HepG2 (cell line): ENCODE results near the gene SLC12A9. TPM values are rescaled to one million over a fixed set of nuclear protein-coding genes. Genes with fewer than 3 reads are reported as not detected.

Experiments used
- CCAR2 ChIP-seq: fragments of 200-400 bp; formaldehyde crosslinking; optimal IDR thresholded peaks from 2 replicates; pipeline ENCODE3; 2018; ENCODE audit warnings: low read depth, mild to moderate bottlenecking, low read length, moderate library complexity
- CEBPG ChIP-seq: IDR thresholded peaks from 2 replicates; pipeline ENCODE4 v1.6.1; 2016
- HHEX ChIP-seq: IDR thresholded peaks from 2 replicates; pipeline ENCODE4 v1.6.1; 2016; ENCODE audit warnings: control low read depth
- ISL2 ChIP-seq: sonication (generic); formaldehyde crosslinking; IDR thresholded peaks from 2 replicates; pipeline ENCODE4 v1.5.0; 2020; ENCODE audit warnings: missing genetic modification reagents
- JDP2 ChIP-seq: sonication (generic); formaldehyde crosslinking; IDR thresholded peaks from 2 replicates; pipeline ENCODE4 v1.8.1; 2022; ENCODE audit warnings: missing genetic modification reagents, borderline replicate concordance
- JUNB ChIP-seq: sonication (generic); formaldehyde crosslinking; IDR thresholded peaks from 2 replicates; pipeline ENCODE4 v1.8.0; 2022; ENCODE audit warnings: missing genetic modification reagents, mild to moderate bottlenecking, borderline replicate concordance
- KAT2B ChIP-seq: fragments of 150-350 bp; IDR thresholded peaks from 2 replicates; pipeline ENCODE4 v1.6.1; 2014; ENCODE audit warnings: low read depth, low read length, borderline replicate concordance
- KAT8 ChIP-seq: IDR thresholded peaks from 2 replicates; pipeline ENCODE4 v1.6.1; 2016; ENCODE audit warnings: missing genetic modification reagents, missing compliant biosample characterization
- NCOA2 ChIP-seq: sonication (generic); formaldehyde crosslinking; IDR thresholded peaks from 2 replicates; pipeline ENCODE4 v1.8.0; 2022; ENCODE audit warnings: inconsistent platforms
- PITX1 ChIP-seq: sonication (generic); formaldehyde crosslinking; IDR thresholded peaks from 2 replicates; pipeline ENCODE4 v1.5.1; 2020; ENCODE audit warnings: mild to moderate bottlenecking, missing genetic modification reagents
- TBP ChIP-seq: sonication (generic); formaldehyde crosslinking; IDR thresholded peaks from 2 replicates; pipeline ENCODE4 v1.5.0; 2020; ENCODE audit warnings: missing genetic modification reagents
- TP53 ChIP-seq: sonication (generic); formaldehyde crosslinking; conservative IDR thresholded peaks from 2 replicates; pipeline ENCODE4 v1.4.0; 2020; ENCODE audit warnings: missing genetic modification reagents
- ZFP41 ChIP-seq: sonication (generic); formaldehyde crosslinking; IDR thresholded peaks from 2 replicates; pipeline ENCODE4 v1.4.0; 2020; ENCODE audit warnings: mild to moderate bottlenecking, missing genetic modification reagents, borderline replicate concordance
- ZNF225 ChIP-seq: sonication (generic); formaldehyde crosslinking; IDR thresholded peaks from 2 replicates; pipeline ENCODE4 v1.4.0; 2020; ENCODE audit warnings: mild to moderate bottlenecking, missing genetic modification reagents
- ZNF282 ChIP-seq: fragments of 450-650 bp; IDR thresholded peaks from 2 replicates; pipeline ENCODE4 v1.6.1; 2018; ENCODE audit not compliant: partially characterized antibody
- ZNF383 ChIP-seq: sonication (generic); formaldehyde crosslinking; IDR thresholded peaks from 2 replicates; pipeline ENCODE4 v1.4.0; 2020; ENCODE audit warnings: missing genetic modification reagents, mild to moderate bottlenecking, borderline replicate concordance
- ZNF570 ChIP-seq: sonication (generic); formaldehyde crosslinking; IDR thresholded peaks from 2 replicates; pipeline ENCODE4 v1.4.0; 2020; ENCODE audit warnings: mild to moderate bottlenecking, missing genetic modification reagents, borderline replicate concordance
- ZNF670 ChIP-seq: sonication (generic); formaldehyde crosslinking; IDR thresholded peaks from 2 replicates; pipeline ENCODE4 v1.8.0; 2022; ENCODE audit warnings: mild to moderate bottlenecking, missing genetic modification reagents, borderline replicate concordance
- ZSCAN31 ChIP-seq: sonication (generic); formaldehyde crosslinking; IDR thresholded peaks from 2 replicates; pipeline ENCODE4 v1.5.0; 2020; ENCODE audit warnings: low read depth, mild to moderate bottlenecking, missing genetic modification reagents
- polyA plus RNA-seq, 8 experiments: library from polyadenylated mRNA; depleted of rRNA in 3 of 8; stranded (reverse) in 7 of 8; unstranded in 1 of 8; fragments of >200 nt; fragmentation: Illumina TruSeq in 4 of 8; extraction: Trizol in 4 of 8; gene quantifications; 2 replicates each; pipeline versions ENCODE4 v1.2.1 to v1.2.3, GENCODE V29; 2011 to 2016; ENCODE audit warnings: low read depth in 4 of 8, missing spikeins in 1 of 8, mixed read lengths in 1 of 8; ENCODE audit not compliant: insufficient read depth in 1 of 8
- total RNA-seq, 5 experiments: library from RNA; depleted of rRNA; stranded (reverse); fragments of >200 nt; fragmentation: Illumina TruSeq; extraction: Trizol; gene quantifications; 2 replicates each; pipeline ENCODE4 v1.2.3, GENCODE V29; 2016; ENCODE audit warnings: low read depth in 1 of 5
- TF ChIP-seq, protein P1 (sequence below): sonication (generic); formaldehyde crosslinking; IDR thresholded peaks from 2 replicates; pipeline ENCODE4 v1.5.0; 2020; ENCODE audit warnings: mild to moderate bottlenecking, missing genetic modification reagents, borderline replicate concordance
- TF ChIP-seq, protein P2 (sequence below): sonication (generic); formaldehyde crosslinking; IDR thresholded peaks from 2 replicates; pipeline ENCODE4 v1.5.0; 2020; ENCODE audit warnings: mild to moderate bottlenecking, missing genetic modification reagents
- TF ChIP-seq, protein P3 (sequence below): sonication (generic); formaldehyde crosslinking; IDR thresholded peaks from 2 replicates; pipeline ENCODE4 v1.8.1; 2023; ENCODE audit warnings: mild to moderate bottlenecking, moderate library complexity, missing genetic modification reagents

The SLC12A9 gene
- total and polyA plus RNA-seq, 2 of the 13 experiments (the other 11 are each of a cell fraction or from before 2014, with no cell fraction given): 8.7 to 16.6 TPM

DNA sequence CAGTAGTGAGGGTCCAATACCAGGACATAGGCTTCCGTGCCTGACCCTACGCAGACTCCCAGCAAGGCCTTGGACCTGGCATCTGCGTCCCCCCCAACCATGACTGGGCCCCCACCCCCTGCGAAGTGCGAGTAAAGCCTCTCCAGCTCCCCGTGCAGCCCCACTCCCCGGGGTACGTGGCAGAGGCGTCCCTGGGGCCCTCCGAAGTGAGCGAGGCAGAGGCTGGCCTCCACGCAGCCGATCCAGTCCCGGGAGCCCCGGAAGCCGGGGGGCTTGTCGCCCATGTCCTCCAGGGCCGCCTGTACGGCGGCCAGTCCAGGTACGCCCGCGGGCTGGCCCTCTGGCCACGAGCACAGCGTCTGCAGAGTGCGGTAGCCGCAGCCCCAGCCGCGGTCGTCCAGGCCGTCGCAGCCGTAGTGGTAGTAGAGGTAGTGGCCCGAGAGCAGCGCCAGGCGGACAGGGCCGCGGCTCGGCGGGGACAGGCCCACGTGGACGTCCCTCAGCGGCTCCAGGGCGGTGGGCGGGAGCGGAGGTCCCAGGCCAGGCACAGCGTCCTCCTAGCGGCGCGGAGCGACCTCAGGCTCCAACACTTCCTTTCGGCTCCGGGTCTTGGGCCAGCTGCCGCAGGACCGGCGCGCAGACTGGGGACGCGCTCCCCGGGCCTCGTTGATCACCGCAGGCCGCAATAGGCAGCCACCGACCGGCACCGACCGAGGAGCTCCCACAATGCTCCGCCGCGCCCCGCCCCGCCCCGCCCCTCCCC lies 36.7 kb downstream of the SLC12A9 start, which contains the start of gene UFSP1 (continued):
- TF ChIP-seq HHEX (CRISPR knock-in tag): no peak
- no peak for TF ChIP-seq CCAR2
- no peak for TF ChIP-seq CEBPG (CRISPR knock-in tag)
- TF ChIP-seq TBP: no peak
- TF ChIP-seq NCOA2 (CRISPR knock-in tag): no peak; the same call in 1 of the 2 replicates
- TF ChIP-seq ZNF670 (CRISPR knock-in tag): peak; percentile 84
- 0 out of 2 replicates have a peak, but pooled peaks have one; percentile 61 for TF ChIP-seq ZNF570 (CRISPR knock-in tag)
- no peak for TF ChIP-seq TP53
- TF ChIP-seq KAT2B: no peak
- TF ChIP-seq ZFP41: peak; percentile 84; the same call in 1 of the 2 replicates
- TF ChIP-seq ISL2 (CRISPR knock-in tag): no peak; the same call in none of the 2 replicates
- TF ChIP-seq, protein P1, sequence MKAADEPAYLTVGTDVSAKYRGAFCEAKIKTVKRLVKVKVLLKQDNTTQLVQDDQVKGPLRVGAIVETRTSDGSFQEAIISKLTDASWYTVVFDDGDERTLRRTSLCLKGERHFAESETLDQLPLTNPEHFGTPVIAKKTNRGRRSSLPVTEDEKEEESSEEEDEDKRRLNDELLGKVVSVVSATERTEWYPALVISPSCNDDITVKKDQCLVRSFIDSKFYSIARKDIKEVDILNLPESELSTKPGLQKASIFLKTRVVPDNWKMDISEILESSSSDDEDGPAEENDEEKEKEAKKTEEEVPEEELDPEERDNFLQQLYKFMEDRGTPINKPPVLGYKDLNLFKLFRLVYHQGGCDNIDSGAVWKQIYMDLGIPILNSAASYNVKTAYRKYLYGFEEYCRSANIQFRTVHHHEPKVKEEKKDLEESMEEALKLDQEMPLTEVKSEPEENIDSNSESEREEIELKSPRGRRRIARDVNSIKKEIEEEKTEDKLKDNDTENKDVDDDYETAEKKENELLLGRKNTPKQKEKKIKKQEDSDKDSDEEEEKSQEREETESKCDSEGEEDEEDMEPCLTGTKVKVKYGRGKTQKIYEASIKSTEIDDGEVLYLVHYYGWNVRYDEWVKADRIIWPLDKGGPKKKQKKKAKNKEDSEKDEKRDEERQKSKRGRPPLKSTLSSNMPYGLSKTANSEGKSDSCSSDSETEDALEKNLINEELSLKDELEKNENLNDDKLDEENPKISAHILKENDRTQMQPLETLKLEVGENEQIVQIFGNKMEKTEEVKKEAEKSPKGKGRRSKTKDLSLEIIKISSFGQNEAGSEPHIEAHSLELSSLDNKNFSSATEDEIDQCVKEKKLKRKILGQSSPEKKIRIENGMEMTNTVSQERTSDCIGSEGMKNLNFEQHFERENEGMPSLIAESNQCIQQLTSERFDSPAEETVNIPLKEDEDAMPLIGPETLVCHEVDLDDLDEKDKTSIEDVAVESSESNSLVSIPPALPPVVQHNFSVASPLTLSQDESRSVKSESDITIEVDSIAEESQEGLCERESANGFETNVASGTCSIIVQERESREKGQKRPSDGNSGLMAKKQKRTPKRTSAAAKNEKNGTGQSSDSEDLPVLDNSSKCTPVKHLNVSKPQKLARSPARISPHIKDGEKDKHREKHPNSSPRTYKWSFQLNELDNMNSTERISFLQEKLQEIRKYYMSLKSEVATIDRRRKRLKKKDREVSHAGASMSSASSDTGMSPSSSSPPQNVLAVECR (CRISPR knock-in tag): peak; percentile 96
- TF ChIP-seq JDP2 (CRISPR knock-in tag): peak; percentile 19; the same call in 1 of the 2 replicates
- no peak for TF ChIP-seq ZNF282
- TF ChIP-seq, protein P2, sequence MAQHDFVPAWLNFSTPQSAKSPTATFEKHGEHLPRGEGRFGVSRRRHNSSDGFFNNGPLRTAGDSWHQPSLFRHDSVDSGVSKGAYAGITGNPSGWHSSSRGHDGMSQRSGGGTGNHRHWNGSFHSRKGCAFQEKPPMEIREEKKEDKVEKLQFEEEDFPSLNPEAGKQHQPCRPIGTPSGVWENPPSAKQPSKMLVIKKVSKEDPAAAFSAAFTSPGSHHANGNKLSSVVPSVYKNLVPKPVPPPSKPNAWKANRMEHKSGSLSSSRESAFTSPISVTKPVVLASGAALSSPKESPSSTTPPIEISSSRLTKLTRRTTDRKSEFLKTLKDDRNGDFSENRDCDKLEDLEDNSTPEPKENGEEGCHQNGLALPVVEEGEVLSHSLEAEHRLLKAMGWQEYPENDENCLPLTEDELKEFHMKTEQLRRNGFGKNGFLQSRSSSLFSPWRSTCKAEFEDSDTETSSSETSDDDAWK (CRISPR knock-in tag): no peak
- TF ChIP-seq, protein P3, sequence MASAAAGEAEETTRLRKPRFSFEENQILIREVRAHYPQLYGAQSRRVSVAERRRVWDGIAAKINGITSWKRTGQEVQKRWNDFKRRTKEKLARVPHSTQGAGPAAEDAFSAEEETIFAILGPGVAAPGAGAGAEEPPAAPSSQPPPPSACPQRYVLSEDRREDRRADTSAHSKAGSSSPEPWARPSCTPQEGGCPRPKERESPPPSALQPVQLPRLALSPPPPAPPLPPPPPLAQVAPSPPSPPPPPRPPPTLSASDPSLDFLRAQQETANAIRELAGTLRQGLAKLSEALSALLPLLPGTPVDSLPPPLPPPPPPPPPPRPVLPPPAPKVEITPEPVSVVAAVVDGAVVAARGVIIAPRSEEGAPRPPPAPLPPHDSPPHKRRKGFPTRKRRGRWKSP (CRISPR knock-in tag): no peak; the same call in 1 of the 2 replicates
- no peak for TF ChIP-seq JUNB (CRISPR knock-in tag)
- peak; percentile 52; the same call in 1 of the 2 replicates for TF ChIP-seq KAT8 (CRISPR knock-in tag)
- TF ChIP-seq PITX1 (CRISPR knock-in tag): peak; percentile 17; the same call in 1 of the 2 replicates
- peak; percentile 81; the same call in 1 of the 2 replicates for TF ChIP-seq ZNF225 (CRISPR knock-in tag)
- no peak for TF ChIP-seq ZNF383 (CRISPR knock-in tag)
- TF ChIP-seq ZSCAN31 (CRISPR knock-in tag): peak; percentile 77
